ENCODE data around the gene FBN2.
"Not testable (repeated sequence)": the region's sequence is repeated elsewhere in the genome, so short reads cannot be mapped to it uniquely, and the experiment has no call there.

The FBN2 gene

DNA sequence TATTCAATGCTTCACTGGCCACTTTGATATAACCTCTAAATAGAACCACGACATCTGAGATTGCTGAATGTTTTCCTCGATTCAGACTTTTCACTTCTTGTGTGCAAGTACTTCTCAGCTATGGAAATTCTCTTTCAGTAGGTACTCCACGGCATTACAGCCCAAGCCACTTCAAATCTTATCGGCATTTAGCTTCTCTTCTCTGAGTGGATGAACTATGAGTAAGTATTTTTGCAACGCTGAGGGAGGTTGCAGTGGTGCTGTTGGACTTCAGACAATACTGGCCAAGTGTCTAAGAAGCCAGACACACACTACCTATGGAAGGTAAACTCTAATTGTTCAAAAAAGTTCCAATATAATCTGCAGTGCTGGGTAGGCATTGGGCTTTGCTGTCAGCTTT is 60.1 kb downstream of the FBN2 start:
- DNase-seq, result no peak

DNA sequence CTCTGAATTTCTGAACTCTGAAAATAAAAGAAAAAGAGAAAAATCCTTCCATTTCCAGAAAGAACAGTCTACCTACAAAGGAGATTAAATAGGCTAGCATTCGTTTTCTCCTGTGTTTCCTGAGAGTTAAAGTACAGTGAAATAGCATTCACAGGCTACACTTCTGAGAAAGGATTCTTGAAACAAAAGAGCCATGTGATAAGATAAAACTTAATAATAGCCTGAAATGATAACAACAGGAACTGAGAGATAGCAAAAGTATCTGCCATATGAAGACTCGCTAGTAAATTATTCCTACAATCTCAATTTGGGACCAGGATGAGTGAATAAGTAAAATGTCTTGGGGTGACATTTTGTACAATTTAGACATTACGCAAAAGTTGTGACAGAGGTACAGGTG is 62.4 kb downstream of the FBN2 start:
- DNase-seq, result no peak

- DNase-seq, result no peak
Observed at GRCh38 chr5:128472919-128473318, 65.1 kb downstream of the FBN2 start.

GRCh38 chr5:128472036-128472435 is 66.0 kb downstream of the FBN2 start:
- no peak for DNase-seq

DNA sequence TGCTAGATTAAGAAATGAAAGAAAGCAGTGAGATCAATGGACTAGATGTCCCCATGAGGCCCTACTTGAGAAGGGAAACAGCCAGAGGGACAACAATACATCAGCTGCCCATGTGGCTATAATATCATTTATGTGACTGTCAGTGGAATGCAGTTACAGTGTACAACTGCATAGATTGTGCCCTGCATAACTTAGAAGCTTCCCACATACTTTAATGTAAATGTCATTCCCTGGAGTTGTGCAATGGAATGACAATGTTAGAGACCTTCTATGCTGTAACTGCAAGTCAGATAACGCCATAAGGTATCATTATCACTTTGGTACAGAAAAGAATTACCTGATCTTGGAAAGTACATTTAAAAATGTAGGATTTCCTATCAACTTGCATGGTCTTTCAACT is 67.4 kb downstream of the FBN2 start:
- no peak for DNase-seq

- DNase-seq, result no peak
Observed at GRCh38 chr5:128469912-128470311, 68.1 kb downstream of the FBN2 start.

DNA sequence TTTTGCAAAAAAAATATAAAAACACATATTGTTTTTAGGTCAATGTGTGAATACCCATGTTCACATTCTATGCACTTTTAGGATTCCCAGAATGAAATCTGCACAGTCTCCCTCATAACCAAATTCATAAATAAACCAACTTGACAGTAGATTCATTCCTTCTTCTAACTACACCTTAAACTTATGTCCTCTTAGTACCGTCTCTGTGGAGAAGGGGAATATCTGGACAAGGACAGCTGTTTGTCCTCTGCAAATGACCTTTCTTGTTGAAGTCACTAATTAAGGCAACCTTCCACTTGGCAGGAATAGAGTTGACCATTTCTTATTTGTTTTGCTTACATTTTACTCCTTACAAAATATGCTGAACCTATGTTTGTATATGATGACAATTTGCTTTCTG is 71.1 kb downstream of the FBN2 start:
- no peak for DNase-seq

DNA sequence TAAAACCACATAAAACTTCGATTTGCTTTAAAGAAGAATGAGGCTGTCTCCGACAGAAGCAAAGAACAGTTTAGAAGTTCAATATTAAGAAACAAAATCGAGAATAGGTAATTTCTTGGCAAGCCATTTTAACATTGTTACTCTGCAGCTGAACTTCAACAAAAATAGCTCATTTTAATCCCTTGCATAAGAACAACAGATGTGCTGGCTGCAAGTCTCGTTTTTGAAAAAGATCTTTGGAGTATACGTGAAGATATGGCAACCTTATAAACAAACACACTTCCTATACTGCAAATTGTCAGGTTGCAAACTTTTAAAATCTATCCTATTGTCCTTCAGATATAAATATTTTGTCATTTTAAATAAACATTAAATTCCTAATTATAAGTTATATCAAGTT is 71.5 kb downstream of the FBN2 start:
- DNase-seq, result no peak

DNA sequence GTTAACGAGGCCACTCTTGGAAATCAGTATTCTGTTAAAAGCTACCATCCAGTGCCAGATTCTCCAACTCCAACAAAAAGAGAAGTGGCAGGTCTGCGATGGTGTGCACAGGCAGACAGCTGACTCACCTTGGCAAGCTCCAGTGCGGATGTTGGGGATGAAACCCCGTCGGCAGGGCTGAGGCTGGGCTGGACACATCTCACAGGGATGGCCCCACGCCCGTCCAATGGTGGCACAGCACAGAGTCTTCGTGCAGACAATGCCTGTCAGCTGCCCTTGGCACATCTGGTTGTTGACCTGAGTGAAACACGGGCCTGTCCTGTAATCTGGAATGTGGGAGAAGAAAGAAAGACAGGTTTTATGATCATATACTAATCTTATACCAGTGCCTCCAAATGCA is 73.4 kb downstream of the FBN2 start:
- no peak for DNase-seq

DNA sequence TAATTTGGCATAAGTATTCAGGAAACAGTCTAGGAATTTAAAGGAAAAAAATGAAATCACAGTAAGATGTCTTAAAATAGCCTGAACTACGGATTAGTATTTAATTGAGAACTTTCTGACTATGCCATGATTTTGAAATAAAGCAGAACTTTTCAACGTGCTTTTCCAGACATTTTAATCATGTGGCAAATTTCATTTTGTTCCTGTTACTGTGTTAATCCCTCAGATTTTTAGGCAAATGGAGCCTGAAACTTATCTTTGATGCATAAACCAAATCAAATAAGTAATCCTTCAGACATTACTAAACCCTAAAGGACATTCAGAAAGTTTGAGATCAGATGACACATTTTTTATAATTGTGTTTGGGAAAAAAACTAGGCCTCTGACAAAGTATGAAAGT is 75.7 kb downstream of the FBN2 start:
- no peak for DNase-seq

DNA sequence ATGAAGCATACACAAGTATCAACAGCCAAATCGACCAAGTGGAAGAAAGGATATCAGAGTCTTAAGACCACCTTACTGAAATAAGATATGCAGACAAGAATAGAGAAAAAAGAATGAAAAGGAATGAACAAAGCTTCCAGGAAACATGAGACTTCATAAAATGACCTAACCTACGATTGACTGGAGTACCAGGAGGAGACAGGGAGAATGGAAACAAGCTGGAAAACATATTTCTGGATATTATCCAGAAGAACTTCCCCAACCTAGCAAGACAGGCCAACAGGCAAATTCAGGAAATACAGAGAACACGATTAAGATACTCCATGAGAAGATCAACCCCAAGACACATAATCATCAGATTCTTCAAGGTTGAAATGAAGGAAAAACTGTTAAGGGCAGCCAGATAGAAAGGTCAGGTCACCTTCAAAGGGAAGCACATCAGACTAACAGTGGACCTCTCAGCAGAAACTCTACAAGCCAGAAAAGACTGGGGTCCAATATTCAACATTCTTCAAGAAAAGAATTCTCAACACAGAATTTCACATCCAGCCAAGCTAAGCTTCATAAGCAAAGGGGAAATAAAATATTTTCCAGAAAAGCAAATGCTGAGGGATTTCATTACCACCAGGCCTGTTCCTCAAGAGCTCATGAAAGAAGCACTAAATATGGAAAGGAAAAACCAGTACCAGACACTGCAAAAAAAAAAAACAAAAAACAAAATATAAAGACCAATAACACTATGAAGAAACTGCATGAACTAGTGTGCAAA is 80.7 kb downstream of the FBN2 start:
- not testable (repeated sequence) for DNase-seq

- no peak for DNase-seq
Observed at GRCh38 chr5:128455841-128456361, 82.1 kb downstream of the FBN2 start.

DNA sequence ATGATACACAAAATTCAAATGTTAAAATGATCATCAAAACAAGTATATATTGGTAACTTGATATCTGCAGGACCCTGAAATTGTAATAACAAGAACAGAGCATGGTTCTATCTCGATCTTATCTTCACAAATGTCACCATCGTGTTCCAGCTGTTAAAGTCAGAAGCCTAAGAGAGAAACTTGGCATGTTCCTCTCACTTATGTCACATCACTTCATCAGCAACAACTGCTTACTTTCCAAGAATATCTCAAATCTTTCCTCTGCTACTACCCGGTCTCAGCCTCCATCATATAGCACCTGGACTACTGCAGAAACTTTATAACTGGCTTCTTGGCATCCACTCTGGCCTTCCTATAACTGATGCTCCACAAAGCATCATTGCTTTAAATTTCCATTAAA is 84.9 kb downstream of the FBN2 start:
- DNase-seq, result no peak

GRCh38 chr5:128447224-128447623 is 90.8 kb downstream of the FBN2 start:
- DNase-seq, result not testable (repeated sequence)

DNA sequence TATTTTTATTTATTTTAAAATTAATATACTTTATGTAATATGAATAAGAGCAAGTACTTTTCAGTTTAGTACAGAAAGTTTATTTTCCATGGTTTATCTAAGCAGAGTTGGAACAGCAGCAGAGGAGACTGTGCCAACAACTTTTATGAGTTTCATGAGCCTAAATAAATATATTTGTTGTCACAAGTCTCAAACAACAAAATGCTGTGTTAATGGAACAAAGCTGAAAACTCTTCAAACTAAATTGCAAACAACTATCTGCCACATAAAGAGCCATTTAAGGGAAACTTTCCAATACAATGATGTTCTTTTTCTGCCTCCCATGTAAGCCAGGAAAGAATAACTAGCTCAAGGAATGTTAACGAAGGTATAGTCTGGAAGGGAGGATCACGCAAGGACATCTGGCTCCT is 96.1 kb downstream of the FBN2 start:
- no peak for DNase-seq

GRCh38 chr5:128441165-128441564 is 96.9 kb downstream of the FBN2 start:
- no peak for DNase-seq

DNA sequence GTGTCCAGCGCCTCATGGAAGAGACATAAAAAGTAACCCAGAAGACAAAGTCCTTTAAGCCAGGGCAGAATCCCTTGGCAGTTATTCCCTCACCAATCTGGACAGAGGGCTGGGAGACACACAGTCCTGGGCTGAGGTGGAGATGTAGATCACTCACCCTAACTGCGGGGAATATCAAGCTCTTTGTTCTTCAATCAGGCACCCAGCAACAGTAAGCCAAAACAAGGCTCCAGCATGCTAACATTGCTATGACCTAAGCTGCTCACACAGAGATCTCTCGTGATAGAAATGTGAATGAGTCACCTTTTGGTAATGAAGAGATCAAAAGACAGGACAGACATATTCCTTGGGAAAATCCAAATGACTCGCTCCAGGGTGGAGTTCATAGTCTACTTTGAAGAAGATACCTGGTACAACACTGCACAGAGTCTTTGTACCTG is 101.3 kb downstream of the FBN2 start:
- no peak for DNase-seq

DNA sequence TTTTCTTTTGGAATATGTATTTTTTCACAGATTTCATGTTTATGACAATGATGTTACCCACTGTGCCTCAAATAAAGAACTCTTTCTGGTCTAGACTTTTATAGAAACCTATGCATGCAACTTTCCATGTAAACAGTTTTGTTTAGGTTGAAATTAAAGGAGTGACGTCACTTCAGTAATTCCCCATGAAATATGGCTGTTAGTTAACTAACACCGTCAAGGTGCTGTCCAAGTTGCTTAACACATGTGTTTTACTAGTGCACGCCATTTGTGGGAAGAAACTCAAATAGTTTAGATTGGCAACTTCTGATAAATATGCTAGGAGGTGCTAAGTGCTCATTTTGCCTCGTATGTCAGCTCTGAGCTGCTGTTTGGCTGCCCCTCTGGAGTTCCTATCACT is 102.2 kb downstream of the FBN2 start:
- DNase-seq, result no peak

DNA sequence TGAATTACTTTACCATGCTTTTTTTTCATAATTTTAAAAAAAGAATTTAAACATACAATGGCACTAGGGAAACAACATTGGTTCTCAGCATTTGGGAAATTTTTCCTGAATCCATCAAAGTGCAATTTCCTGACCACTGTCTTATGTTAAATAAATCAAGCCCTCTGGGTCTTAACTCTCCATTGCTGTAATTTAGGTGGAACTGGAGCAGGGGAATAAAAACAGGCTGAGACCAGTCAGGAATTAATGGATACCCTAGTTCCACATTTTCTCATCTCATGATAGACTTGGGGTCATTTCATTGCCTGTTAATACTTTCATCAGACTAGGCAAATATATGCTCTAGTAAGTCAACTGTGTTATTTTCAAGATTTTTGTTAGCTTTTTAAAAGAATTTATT is 103.1 kb downstream of the FBN2 start:
- no peak for DNase-seq

- DNase-seq, result no peak
Observed at GRCh38 chr5:128432913-128433440, 105.1 kb downstream of the FBN2 start.

DNA sequence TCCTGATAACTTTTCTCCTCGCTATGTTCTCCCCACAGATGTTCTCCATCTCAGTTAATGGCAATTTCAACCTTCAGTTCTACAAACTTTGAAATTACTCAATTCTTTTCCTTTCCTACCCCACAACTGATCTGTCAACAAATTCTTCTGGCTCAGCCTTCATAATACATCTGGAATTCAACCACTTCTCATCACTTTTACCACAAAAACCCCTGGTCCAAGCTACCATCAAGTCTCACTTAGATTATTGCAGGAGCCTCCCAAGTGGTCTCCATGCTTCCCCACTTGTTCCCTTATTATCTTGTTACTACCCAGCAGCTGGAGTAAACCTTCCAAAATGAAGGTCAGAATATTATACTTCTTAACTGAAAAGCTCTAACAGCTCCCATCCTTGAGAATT is 110.1 kb downstream of the FBN2 start:
- DNase-seq, result no peak

GRCh38 chr5:128426090-128426534 is 111.9 kb downstream of the FBN2 start:
- no peak for DNase-seq

DNA sequence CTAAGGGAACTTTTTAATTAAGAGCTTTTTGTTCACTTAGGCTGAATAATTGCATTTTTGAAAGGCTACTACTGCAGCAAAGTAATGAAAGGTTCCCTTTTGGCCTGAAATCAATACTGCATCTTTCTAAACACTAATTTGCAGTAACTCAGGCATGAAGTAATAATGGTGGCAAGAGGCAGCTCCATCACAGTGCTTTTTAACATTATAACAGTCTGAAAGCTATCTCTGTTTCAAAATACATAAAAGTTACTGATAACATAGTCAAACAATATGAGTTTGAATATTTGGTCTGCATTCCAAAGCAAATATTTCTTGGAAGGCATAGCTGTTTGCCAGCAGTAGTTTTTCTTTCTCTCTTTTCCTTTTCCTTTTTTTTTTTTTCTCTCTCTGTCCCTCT is 113.4 kb downstream of the FBN2 start:
- DNase-seq, result no peak

DNA sequence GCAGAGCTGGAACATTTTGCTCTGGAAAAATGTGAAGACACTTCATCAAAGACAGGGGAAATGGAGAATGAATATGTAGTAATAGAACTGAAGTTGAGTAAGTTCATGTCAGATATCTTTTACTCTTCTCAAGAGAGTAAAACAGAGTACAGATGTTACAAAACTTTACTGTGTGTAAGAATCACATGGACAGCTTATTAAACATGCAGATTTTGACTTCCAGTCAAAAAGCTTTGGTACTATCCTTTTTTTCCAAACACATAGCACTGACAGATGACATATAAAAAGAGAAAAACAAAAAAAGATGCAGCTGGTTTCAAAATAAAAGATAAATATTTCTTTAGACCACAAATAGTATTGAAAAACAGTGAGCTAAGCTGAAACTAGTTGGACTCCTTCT is 115.4 kb downstream of the FBN2 start:
- no peak for DNase-seq

DNA sequence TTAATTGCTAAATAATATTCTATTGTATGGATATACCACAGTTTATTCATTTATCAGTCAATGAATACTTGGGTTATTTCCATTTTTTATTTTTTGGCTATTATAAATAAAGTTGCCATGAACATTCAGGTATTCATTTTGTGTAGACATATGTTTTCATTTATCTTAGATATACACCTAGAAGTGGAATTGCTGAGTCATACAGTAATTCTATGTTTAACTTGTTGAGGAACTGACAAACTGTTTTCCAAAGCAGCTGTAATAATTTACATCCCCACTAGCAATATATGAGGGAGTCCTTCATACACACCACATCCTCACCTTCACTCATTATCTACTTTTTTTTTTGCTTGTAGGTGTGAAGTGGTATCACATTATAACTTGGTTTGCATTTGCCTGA is 123.6 kb downstream of the FBN2 start:
- DNase-seq, result no peak
